ENCODE data around the gene SKAP1. TPM values are rescaled to one million over a fixed set of nuclear protein-coding genes. Genes with fewer than 3 reads are reported as not detected.

SKAP1 gene
- total and polyA plus RNA-seq, 5 donors from 2014 or later: 196 to 554 (median 373) TPM

DNA sequence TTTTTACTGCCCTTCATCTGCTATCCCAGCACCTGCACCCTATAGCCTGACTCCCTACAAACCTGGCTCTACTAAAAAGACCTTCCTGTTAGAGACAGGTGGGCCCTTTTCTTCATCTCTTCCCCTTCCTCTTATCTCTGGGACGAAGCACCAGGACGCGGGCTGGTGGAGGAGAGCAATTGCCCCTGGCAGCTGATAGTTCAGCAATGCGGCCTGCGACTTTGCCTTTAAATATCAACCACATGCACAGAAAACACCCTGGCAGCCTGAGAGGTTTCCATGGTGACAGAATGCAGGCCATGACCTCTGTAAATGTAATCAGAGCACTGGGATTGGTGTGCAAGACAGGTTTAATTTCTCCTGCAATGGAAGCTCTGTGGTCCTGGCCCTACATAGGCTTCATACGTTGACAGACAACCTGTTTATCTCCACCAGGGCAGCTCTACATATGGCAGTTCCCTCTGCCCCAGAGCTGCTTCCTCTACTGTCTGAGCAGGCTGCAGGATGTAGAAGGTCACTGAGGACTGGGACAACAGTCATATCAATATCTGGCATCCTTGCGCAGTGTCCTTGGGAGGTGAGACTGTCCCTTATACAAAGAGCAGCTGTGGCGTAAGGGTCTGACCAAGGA lies 10.0 kb upstream of the SKAP1 start:
- Mint-ChIP-seq H3K36me3 (peaks cover 5% of the 10 kb centered on the region), H3K27ac (peak overlapping the region; percentile 95 to 99 (median 96)), H3K9me3 (peaks cover 0 to 5% (median 0%) of the 10 kb centered on the region in 7 donors), H3K4me1 (peaks cover 55 to 97% (median 82%) of the 10 kb centered on the region in 4 donors), H3K27me3 (no peaks in the 10 kb centered on the region), H3K4me3 (peak overlapping the region; percentile 73 to 90 (median 82))
- Histone ChIP-seq H3K4me1 (ENCODE audit: control insufficient read depth, insufficient read depth, low read length, poor library complexity, severe bottlenecking) (peaks cover 83% of the 10 kb centered on the region), H3K36me3 (ENCODE audit: control insufficient read depth, insufficient read depth, low read length) (no peaks in the 10 kb centered on the region), H3K4me3 (ENCODE audit: low read depth, low read length) (peak overlapping the region; percentile 68), H3K9me3 (ENCODE audit: control insufficient read depth in 2 of 2, low read length in 2 of 2) (no peaks in the 10 kb centered on the region), H3K27me3 (ENCODE audit: control insufficient read depth, insufficient read depth, low read length) (no peaks in the 10 kb centered on the region), H3K27ac (ENCODE audit: insufficient read depth, low read length, poor library complexity, severe bottlenecking) (peak overlapping the region; percentile 89)
- ATAC-seq (ENCODE audit: low read depth in 2 of 2) (peak; percentile 40), DNase-seq (peak; percentile 60 to 78 (median 73))

DNA sequence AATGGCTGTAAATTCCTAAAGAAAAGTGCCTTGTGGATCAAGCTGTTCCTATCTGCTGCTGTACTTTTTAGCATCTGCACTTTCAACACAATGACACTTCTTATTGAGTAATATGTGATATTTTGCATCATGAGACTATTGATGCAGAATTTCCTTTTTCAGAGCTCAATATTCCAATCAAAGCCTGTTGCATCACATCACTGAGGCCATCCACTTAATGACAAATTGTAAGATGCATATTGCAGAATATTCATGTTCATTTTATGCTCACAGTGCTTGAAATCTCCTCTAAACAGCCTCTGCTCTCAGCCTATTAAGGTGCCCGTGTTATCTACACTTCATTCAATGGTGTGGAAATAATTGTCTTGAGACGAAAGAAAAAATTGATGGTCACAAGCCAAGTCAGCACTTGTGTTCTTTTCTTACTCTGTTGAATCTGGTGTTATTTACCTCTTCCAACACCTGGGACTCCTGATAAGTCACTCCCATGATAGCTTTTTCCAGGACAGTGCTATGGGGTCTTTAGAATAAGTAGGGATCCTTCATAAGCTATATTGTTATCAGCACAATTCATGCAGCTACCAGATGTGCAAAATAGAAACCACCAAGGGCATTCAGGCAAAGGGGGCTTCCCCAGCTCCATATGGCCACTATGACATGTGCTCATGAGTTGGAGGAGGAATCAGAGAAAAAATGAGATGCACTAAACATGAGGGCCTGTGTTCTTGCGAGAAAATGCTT lies 9.3 kb upstream of the SKAP1 start:
- Mint-ChIP-seq H3K9me3 (peaks cover 0 to 5% (median 0%) of the 10 kb centered on the region in 7 donors), H3K4me1 (peaks cover 50 to 94% (median 79%) of the 10 kb centered on the region in 4 donors), H3K27ac (peak overlapping the region; percentile 95 to 99 (median 96)), H3K36me3 (peaks cover 5% of the 10 kb centered on the region), H3K4me3 (peak overlapping the region; percentile 73 to 90 (median 82)), H3K27me3 (no peaks in the 10 kb centered on the region)
- DNase-seq (peak in 2 of 3 donors; percentile 22 to 31), ATAC-seq (ENCODE audit: low read depth in 2 of 2) (no peak)
- no peaks in the 10 kb centered on the region for H3K9me3 ChIP-seq (ENCODE audit: control insufficient read depth in 2 of 2, low read length in 2 of 2)
- H3K36me3 ChIP-seq (ENCODE audit: control insufficient read depth, insufficient read depth, low read length): no peaks in the 10 kb centered on the region
- peaks cover 76% of the 10 kb centered on the region for H3K4me1 ChIP-seq (ENCODE audit: control insufficient read depth, insufficient read depth, low read length, poor library complexity, severe bottlenecking)
- H3K27me3 ChIP-seq (ENCODE audit: control insufficient read depth, insufficient read depth, low read length): no peaks in the 10 kb centered on the region
- peak overlapping the region; percentile 89 for H3K27ac ChIP-seq (ENCODE audit: insufficient read depth, low read length, poor library complexity, severe bottlenecking)
- peak overlapping the region; percentile 68 for H3K4me3 ChIP-seq (ENCODE audit: low read depth, low read length)

DNA sequence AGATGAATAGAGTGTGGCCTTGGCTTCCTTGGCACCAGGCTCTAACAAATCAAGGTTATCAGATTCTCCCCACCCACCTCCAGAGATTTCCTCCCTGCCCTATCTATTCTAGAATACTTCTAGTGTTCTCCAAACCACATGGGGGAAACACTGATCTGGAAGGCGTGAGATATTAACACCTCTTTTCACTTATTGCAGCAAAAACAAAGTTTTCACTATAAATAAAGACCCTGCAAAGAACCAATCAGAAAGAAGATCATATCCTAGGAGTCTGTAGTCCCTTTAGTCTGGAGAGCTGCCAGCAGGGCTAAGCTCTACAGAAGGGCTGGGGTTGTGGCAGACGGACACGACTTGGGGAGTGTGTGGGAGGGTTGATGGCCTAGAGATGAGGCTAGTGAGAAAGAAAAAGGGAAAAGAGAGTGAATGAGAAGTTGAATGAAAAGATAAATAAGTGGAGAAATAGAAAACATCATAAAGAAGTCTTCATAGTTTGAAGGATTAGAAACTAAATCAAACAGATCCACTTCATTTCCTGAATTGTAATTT lies 8.6 kb upstream of the SKAP1 start:
- ATAC-seq (ENCODE audit: low read depth in 2 of 2): no peak
- Mint-ChIP-seq H3K9me3 (peaks cover 0 to 5% (median 0%) of the 10 kb centered on the region in 7 donors), H3K27me3 (no peaks in the 10 kb centered on the region), H3K4me1 (peaks cover 49 to 97% (median 82%) of the 10 kb centered on the region in 4 donors), H3K36me3 (peaks cover 5% of the 10 kb centered on the region), H3K4me3 (peak overlapping the region; percentile 35 to 73 (median 60)), H3K27ac (peak overlapping the region; percentile 95 to 99 (median 96))
- H3K36me3 ChIP-seq (ENCODE audit: control insufficient read depth, insufficient read depth, low read length): no peaks in the 10 kb centered on the region
- H3K27me3 ChIP-seq (ENCODE audit: control insufficient read depth, insufficient read depth, low read length): no peaks in the 10 kb centered on the region
- H3K4me1 ChIP-seq (ENCODE audit: control insufficient read depth, insufficient read depth, low read length, poor library complexity, severe bottlenecking): peaks cover 72% of the 10 kb centered on the region
- peak overlapping the region; percentile 89 for H3K27ac ChIP-seq (ENCODE audit: insufficient read depth, low read length, poor library complexity, severe bottlenecking)
- H3K4me3 ChIP-seq (ENCODE audit: low read depth, low read length): peak overlapping the region; percentile 68
- no peak for DNase-seq
- no peaks in the 10 kb centered on the region for H3K9me3 ChIP-seq (ENCODE audit: control insufficient read depth in 2 of 2, low read length in 2 of 2)

DNA sequence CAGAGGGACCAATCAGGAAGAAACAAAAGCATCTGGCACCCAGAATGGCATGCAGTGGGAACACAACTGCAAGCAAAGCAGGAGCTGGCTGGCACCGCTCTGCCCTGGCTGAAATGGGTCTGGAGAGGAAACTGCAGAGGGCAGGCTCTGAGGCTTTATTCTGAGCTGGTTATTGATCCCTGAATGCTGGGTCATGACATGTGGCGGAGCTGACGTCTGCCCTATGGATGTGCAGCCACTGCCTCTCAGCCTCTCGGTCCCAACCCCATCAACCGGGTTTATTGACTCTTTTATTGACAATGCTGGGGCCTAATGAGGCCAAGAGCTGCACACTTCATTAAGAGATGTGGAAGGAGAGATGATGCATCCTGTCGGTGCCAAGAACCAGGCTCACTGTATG lies 3.9 kb upstream of the SKAP1 start:
- peak overlapping the region; percentile 12 to 46 (median 37) for H3K27ac Mint-ChIP-seq
- Histone ChIP-seq H3K27me3 (ENCODE audit: control insufficient read depth, insufficient read depth, low read length) (no peaks in the 10 kb centered on the region), H3K36me3 (ENCODE audit: control insufficient read depth, insufficient read depth, low read length) (no peaks in the 10 kb centered on the region), H3K27ac (ENCODE audit: insufficient read depth, low read length, poor library complexity, severe bottlenecking) (no peak overlapping the region), H3K4me1 (ENCODE audit: control insufficient read depth, insufficient read depth, low read length, poor library complexity, severe bottlenecking) (peaks cover 47% of the 10 kb centered on the region), H3K9me3 (ENCODE audit: control insufficient read depth in 2 of 2, low read length in 2 of 2) (no peaks in the 10 kb centered on the region), H3K4me3 (ENCODE audit: low read depth, low read length) (no peak overlapping the region)
- no peaks in the 10 kb centered on the region for H3K9me3 Mint-ChIP-seq
- no peak for DNase-seq
- H3K27me3 Mint-ChIP-seq: no peaks in the 10 kb centered on the region
- H3K4me3 Mint-ChIP-seq: peak overlapping the region in 1 of 4 donors; percentile 97
- peaks cover 5% of the 10 kb centered on the region for H3K36me3 Mint-ChIP-seq
- peaks cover 31 to 93% (median 65%) of the 10 kb centered on the region in 4 donors for H3K4me1 Mint-ChIP-seq
- no peak for ATAC-seq (ENCODE audit: low read depth in 2 of 2)

- Mint-ChIP-seq H3K27me3 (no peaks in the 10 kb centered on the region), H3K9me3 (no peaks in the 10 kb centered on the region), H3K4me1 (peaks cover 23 to 85% (median 60%) of the 10 kb centered on the region in 4 donors), H3K36me3 (peaks cover 5% of the 10 kb centered on the region), H3K4me3 (peak overlapping the region in 3 of 4 donors; percentile 38 to 97 (median 83)), H3K27ac (peak overlapping the region in 2 of 3 donors; percentile 29 to 48)
- H3K27ac ChIP-seq (ENCODE audit: insufficient read depth, low read length, poor library complexity, severe bottlenecking): no peak overlapping the region
- H3K9me3 ChIP-seq (ENCODE audit: control insufficient read depth in 2 of 2, low read length in 2 of 2): no peaks in the 10 kb centered on the region
- H3K36me3 ChIP-seq (ENCODE audit: control insufficient read depth, insufficient read depth, low read length): no peaks in the 10 kb centered on the region
- peaks cover 43% of the 10 kb centered on the region for H3K4me1 ChIP-seq (ENCODE audit: control insufficient read depth, insufficient read depth, low read length, poor library complexity, severe bottlenecking)
- no peak for ATAC-seq (ENCODE audit: low read depth in 2 of 2)
- H3K27me3 ChIP-seq (ENCODE audit: control insufficient read depth, insufficient read depth, low read length): no peaks in the 10 kb centered on the region
- DNase-seq: no peak
- no peak overlapping the region for H3K4me3 ChIP-seq (ENCODE audit: low read depth, low read length)
Observed at GRCh38 chr17:48432820-48433775, 3.1 kb upstream of the SKAP1 start.

GRCh38 chr17:48429156-48429555 lies 858 bp downstream of the SKAP1 start:
- peak overlapping the region; percentile 98 for H3K4me3 ChIP-seq (ENCODE audit: low read depth, low read length)
- no peaks in the 10 kb centered on the region for H3K27me3 ChIP-seq (ENCODE audit: control insufficient read depth, insufficient read depth, low read length)
- Mint-ChIP-seq H3K4me1 (peaks cover 32 to 79% (median 60%) of the 10 kb centered on the region in 4 donors), H3K9me3 (no peaks in the 10 kb centered on the region), H3K36me3 (peaks cover 7% of the 10 kb centered on the region), H3K27me3 (no peaks in the 10 kb centered on the region), H3K4me3 (peak overlapping the region; percentile 95 to 99 (median 96)), H3K27ac (peak overlapping the region; percentile 95 to 100 (median 100))
- DNase-seq (peak in 2 of 3 donors; percentile 30 to 75), ATAC-seq (ENCODE audit: low read depth in 2 of 2) (peak; percentile 30 to 34)
- no peaks in the 10 kb centered on the region for H3K9me3 ChIP-seq (ENCODE audit: control insufficient read depth in 2 of 2, low read length in 2 of 2)
- H3K4me1 ChIP-seq (ENCODE audit: control insufficient read depth, insufficient read depth, low read length, poor library complexity, severe bottlenecking): peaks cover 61% of the 10 kb centered on the region
- H3K27ac ChIP-seq (ENCODE audit: insufficient read depth, low read length, poor library complexity, severe bottlenecking): peak overlapping the region; percentile 85
- no peaks in the 10 kb centered on the region for H3K36me3 ChIP-seq (ENCODE audit: control insufficient read depth, insufficient read depth, low read length)

DNA sequence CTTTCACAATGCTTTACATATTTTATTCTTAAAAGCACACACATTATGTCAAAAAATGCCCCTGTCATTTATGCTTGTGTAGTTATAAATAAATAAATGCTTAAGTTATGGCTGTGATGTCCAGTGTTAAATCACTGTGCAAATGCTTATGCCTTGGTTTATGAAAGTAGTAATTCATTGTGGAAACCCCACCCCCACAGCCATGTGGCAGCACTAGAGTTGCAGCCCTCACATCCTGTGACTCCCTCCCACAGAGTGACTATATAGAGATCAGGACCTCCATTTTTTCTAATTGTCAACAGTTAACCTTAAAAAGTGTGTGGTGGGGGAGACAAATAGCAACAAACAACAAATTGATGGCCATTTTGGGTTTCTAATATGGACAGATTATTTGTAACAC lies 2.4 kb downstream of the SKAP1 start:
- no peaks in the 10 kb centered on the region for H3K9me3 ChIP-seq (ENCODE audit: control insufficient read depth in 2 of 2, low read length in 2 of 2)
- DNase-seq (peak; percentile 52 to 91 (median 81)), ATAC-seq (ENCODE audit: low read depth in 2 of 2) (peak; percentile 79 to 81)
- peaks cover 74% of the 10 kb centered on the region for H3K4me1 ChIP-seq (ENCODE audit: control insufficient read depth, insufficient read depth, low read length, poor library complexity, severe bottlenecking)
- H3K27me3 Mint-ChIP-seq: no peaks in the 10 kb centered on the region
- H3K27me3 ChIP-seq (ENCODE audit: control insufficient read depth, insufficient read depth, low read length): no peaks in the 10 kb centered on the region
- H3K27ac ChIP-seq (ENCODE audit: insufficient read depth, low read length, poor library complexity, severe bottlenecking): peak overlapping the region; percentile 85
- H3K4me3 Mint-ChIP-seq: peak overlapping the region; percentile 95 to 99 (median 96)
- peak overlapping the region; percentile 95 to 100 (median 100) for H3K27ac Mint-ChIP-seq
- peak overlapping the region; percentile 98 for H3K4me3 ChIP-seq (ENCODE audit: low read depth, low read length)
- H3K36me3 Mint-ChIP-seq: peaks cover 13% of the 10 kb centered on the region
- H3K4me1 Mint-ChIP-seq: peaks cover 39 to 77% (median 61%) of the 10 kb centered on the region in 4 donors
- H3K36me3 ChIP-seq (ENCODE audit: control insufficient read depth, insufficient read depth, low read length): no peaks in the 10 kb centered on the region
- H3K9me3 Mint-ChIP-seq: no peaks in the 10 kb centered on the region

Data from CD4-positive, CD25-positive, alpha-beta regulatory T cell (primary cell).